Choroid plexus epithelial cell (primary cell): ENCODE results near the gene COL15A1.

ENCODE experiments used
- DNase-seq: peaks from one replicate; pipeline ENCODE4 v3.0.0-alpha.2; 2010; ENCODE audit warnings: low read depth
- H3K4me3 ChIP-seq: 2 replicates; pipeline ENCODE4 v1.5.1; 2011; ENCODE audit warnings: low read depth, mild to moderate bottlenecking, control low read depth, low read length, moderate library complexity
- TF ChIP-seq, protein P1 (sequence below): conservative IDR thresholded peaks from 2 replicates; pipeline ENCODE4 v1.5.1; 2011; ENCODE audit warnings: low read depth, mild to moderate bottlenecking, control low read depth, inconsistent platforms, low read length, moderate library complexity

The COL15A1 gene

DNA sequence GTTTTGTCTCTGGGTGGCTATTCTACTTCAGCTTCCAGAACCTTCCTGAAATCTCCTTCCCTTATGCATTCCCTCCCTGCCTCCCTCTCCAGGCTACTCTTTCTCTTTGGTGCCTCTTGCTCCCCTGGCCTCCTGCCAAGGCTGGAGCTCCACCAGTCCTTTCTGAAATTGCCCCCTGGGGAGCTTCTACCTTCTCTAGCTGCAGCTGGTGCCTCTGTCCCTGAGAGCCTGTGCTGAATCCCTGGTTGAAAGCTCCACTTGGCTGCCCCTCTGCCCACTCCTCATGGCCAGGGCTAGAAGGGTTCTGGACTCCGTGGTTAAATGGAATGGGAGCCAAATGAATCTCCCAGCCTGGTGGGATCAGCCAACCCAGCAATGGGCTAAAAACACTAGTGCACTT lies 80.1 kb downstream of the COL15A1 start:
- DNase-seq = peak; percentile 86
- H3K4me3 ChIP-seq = no peak overlapping the region
- TF ChIP-seq, protein P1, sequence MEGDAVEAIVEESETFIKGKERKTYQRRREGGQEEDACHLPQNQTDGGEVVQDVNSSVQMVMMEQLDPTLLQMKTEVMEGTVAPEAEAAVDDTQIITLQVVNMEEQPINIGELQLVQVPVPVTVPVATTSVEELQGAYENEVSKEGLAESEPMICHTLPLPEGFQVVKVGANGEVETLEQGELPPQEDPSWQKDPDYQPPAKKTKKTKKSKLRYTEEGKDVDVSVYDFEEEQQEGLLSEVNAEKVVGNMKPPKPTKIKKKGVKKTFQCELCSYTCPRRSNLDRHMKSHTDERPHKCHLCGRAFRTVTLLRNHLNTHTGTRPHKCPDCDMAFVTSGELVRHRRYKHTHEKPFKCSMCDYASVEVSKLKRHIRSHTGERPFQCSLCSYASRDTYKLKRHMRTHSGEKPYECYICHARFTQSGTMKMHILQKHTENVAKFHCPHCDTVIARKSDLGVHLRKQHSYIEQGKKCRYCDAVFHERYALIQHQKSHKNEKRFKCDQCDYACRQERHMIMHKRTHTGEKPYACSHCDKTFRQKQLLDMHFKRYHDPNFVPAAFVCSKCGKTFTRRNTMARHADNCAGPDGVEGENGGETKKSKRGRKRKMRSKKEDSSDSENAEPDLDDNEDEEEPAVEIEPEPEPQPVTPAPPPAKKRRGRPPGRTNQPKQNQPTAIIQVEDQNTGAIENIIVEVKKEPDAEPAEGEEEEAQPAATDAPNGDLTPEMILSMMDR = no peak

DNA sequence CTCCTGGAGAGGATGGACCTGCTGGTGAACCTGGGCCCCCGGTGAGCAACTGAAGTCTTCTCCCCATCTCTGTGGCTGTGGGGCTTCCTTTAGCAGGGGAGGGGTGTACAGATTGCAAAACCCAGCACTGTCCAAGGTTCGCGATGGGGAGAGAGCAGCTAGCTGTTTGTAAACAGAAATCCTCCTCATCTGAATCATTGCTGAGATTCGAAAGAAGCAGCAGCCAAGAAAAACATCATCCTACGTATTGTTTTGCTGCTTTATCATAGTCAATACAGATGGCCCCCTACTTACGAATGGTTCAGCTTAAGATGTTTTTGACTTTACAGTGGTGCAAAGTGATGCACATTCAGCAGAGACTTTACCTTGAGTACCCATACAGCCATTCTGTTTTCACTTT lies 81.3 kb downstream of the COL15A1 start:
- TF ChIP-seq, protein P1 = no peak
- peak; percentile 86 for DNase-seq
- H3K4me3 ChIP-seq = no peak overlapping the region

DNA sequence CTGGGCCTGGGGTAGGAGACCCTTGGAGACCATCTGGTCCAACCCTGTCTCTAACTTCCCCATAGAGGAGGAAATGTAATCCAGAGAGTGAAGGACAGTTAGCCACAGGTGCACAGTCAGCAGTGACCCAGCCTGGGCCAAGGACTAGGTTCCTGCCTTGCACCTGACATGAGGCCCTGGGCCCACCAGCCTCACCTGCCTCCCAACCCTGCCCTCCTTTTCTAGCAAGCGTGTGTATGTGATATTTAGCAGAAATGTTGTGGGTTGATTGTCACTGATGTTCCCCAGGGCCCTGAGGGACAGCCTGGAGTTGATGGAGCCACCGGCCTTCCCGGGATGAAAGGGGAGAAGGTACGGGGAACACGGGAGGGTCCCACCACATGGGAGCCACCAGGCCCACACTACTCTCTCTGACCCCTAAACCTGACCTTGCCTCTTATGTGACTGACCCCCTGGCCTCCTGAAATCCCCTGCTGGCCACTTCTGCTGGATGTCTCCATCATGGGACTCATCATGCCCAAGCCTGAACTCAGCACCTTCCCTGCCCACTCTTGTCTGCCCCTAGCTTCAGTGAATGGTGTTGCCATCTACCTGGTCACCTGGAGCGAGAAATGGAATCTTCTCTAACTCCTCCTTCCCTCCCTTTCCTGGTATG lies 82.0 kb downstream of the COL15A1 start:
- H3K4me3 ChIP-seq = no peak overlapping the region
- DNase-seq = no peak
- TF ChIP-seq, protein P1 = no peak

- TF ChIP-seq, protein P1 = no peak
- no peak for DNase-seq
- no peak overlapping the region for H3K4me3 ChIP-seq
Observed at GRCh38 chr9:99026271-99026955, 82.7 kb downstream of the COL15A1 start.

- TF ChIP-seq, protein P1 = no peak
- DNase-seq = no peak
- H3K4me3 ChIP-seq = no peak overlapping the region
Observed at GRCh38 chr9:99026956-99027298, 83.2 kb downstream of the COL15A1 start.

DNA sequence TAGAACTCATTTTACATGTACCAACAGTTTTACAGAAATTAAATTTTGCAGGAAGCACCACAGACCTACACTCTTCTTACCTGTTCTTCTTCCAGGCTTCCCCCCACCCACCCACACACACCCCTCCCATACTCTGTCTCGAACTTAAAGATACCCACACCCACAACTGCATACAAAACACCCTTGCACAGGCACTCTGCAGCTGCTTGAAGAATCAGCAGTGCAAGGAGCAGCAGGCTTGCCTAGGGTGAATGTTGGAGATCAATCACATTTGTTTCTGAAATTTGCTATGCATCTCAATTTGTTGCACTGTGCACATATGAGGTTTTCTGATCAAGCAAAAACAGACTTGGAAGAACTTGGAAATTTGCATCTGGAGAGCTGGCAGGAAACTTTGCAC lies 83.7 kb downstream of the COL15A1 start:
- DNase-seq = no peak
- TF ChIP-seq, protein P1 = no peak
- H3K4me3 ChIP-seq = no peak overlapping the region

- no peak overlapping the region for H3K4me3 ChIP-seq
- no peak for DNase-seq
- TF ChIP-seq, protein P1 = no peak
Observed at GRCh38 chr9:99029083-99029645, 85.5 kb downstream of the COL15A1 start.
